GM18861 (cell line): Measurements from ENCODE around the gene RIPOR3.
"Not testable (repeated sequence)": the region's sequence is repeated elsewhere in the genome, so short reads cannot be mapped to it uniquely, and the experiment has no call there.

Source experiments
- ATAC-seq: cut with Tn5 transposase; IDR thresholded peaks from one replicate; pipeline ENCODE4 v1.9.1; 2021; ENCODE audit not compliant: unreplicated experiment

Gene RIPOR3

DNA sequence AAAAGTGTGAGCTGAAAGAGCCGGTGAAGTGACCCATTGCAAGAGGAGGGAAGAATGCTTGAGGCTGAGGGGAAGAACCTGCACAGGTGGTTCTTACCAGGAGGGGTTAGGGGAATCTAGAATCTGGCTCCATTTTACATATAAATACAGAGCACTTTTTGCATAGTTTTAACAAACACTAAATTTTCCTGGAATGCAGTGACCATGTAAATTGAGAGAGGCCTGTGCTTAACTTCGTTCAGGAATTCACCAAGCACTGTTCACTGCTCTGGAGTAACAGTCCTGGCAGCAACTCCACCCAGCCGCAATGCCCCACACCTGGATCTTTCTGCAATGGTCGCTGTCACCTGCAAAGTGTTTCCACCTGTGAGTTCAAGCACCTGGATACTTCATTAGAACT, 13.2 kb upstream of the RIPOR3 start:
- no peak for ATAC-seq

DNA sequence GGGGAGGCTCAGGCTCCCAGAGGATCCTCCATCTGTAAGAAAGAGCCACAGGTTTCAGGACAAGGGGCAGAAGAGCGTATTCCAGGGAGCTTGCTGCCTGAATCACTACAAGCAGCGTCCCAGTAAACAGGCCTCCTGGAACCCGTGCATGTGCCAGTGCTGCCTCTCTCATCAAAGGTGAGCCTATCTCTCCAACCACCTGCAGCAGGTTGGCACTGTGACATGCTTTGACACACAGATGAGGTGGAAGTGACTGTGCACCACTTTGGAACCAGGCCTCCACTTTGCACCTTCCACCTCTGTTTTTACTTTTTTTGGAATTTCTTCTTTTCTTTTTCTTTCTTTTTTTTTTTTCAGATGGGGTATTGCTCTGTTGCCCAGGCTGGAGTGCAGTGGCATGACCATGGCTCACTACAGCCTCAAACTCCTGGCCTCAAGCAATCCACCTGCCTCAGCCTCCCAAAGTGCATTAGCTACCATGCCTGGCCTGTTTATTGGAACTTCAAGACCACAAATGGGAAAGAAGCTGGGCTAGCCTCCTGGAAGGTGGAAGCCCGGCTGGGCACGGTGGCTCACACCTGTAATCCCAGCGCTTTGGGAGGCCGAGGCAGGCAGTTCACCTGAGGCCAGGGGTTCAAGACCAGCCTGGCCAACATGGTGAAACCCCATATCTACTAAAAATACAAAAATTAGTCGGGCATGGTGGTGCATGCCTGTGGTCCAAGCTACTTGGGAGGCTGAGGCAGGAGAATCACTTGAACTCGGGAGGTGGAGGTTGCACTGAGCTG, 12.5 kb upstream of the RIPOR3 start:
- ATAC-seq: not testable (repeated sequence)

DNA sequence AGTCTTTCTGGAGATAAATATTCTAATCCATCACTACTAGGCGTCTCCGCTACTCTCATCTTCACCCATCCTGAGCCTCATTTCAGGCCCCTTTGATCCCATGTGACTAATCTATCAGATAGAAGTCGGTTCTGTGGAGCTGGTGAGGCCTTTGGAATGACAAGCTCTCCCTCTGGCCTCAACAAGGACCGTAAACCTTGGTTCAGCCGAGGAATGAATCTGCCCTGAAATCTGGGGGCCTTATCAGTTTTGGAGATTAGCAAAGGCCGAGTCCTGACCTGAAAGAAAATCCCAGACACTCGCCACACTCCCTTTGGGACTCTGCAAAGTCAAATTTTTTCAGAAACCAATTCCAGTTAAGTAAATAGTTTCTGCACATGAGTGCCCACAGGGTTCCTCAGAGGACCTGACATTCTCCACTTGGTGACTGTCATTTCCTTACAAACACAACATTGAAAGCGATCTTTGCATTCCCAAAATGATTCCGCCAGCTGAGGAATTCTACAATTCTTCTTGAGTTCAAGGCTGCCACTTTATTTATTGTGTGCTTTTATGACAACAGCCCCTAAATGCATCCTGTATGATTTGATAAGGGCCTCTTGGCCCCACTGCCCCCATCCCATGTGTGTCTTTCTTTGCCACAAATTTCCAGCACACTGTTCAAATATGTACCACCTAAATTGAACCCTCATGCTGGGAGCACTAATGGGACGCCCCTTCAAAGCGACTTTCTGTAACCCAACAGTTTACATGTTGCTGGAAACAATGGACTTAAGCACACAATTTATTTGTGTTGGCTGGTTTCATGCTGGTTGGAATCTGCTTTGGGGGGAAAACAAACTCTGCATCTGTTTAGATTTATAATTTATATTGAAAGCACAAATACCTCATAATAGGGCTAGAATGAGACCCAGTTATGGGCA, 10.0 kb upstream of the RIPOR3 start:
- no peak for ATAC-seq

DNA sequence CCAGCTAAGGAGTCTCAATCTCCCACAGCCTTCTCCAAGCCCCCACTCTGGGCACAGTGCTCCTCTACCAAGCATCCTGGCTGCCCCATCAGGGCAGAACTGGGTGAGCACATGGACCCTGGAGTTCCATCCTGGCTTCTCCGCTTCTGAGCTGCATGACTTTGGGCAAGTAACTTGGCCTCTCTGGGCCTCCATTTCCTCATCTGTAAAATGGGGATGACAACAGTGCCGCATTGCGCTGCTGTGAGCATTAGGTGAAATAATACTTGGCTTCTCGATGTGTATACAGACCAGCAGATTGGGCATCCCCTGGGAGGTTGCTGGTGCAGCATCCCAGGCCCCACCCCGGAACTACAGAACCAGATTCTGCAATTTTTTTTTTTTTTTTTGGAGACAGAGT, 8.3 kb upstream of the RIPOR3 start:
- ATAC-seq: no peak

DNA sequence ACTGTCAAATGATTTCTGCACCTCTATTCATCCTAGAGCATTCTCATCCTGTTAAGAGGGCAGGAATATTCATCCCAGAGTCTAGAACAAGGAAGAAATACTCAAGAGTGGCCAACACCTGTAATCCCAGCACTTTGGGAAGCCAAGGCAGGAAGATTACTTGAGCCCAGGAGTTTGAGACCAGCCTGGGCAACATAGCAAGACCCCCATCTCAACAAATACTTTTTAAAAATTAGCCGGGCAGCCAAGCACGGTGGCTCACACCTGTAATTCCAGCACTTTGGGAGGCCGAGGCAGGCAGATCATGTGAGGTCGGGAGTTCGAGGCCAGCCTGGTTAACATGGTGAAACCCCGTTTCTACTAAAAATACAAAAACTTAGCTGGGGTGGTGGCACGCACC, 6.9 kb upstream of the RIPOR3 start:
- not testable (repeated sequence) for ATAC-seq

DNA sequence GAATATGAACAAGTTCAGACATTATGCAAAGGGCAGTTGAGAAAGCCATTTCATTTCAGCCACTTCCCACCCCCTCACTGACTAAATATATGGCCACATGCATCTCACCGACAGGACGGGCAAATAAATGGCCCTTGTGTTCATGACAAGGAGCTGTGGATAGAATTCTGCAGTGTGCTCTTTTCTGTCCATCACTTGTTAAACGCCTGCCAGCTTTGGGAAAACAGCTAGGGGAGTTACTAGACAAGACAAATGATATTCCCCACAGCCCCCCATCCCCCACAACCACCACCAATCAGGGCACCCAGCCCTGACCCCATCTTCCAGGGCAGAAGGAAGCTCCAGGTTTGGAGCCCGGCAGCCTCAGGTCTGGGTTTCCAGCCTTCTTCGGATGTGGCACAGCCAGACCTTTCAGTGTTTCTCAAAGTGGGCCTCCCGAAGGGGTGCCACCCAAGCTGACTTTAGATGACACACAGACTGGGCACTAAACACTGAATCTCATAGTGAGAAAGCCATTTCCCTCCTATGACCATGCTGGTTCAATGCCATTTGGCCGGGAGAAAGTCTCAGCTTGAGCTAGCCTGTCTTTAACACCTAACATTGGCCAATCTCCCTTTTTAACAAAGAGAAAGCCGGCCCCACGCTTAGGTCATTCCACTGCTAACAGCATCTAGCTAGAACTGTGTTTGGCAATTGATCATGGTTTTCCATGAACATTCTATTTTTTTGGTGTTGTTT, 4.0 kb upstream of the RIPOR3 start:
- no peak for ATAC-seq

DNA sequence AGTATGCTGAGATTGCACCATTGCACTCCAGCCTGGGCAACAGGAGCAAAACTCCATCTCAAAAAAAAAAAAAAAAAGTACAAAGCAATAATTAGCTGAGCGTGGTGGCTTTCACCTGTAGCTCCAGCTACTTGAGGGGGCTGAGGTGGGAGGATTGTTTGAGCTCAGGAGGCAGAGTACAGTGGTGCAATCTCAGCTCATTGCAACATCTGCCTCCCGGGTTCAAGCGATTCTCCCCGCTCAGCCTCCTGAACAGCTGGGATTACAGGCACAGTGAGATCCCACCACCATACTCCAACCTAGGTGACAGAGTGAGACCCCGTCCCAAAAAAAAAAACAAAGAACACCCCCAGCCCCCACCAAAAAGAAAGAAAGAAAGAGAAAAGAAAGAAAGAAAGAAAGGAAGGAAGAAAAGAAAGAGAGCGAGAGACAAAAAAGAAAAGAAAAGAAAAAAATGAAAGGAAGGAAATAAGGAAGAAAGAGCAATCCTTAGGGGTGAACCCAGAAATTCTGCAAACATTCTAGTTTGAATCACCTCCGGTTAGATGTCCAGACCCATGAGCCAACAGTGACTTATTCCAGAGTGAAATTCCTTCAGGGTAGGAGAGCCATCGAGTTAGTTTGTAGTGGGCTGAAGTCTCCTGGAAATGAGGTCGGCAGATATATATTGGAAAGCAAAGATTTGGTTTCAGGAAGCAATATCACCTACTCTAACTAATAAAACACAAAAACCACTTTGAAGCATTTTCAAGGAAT, 3.2 kb upstream of the RIPOR3 start:
- ATAC-seq: no peak

DNA sequence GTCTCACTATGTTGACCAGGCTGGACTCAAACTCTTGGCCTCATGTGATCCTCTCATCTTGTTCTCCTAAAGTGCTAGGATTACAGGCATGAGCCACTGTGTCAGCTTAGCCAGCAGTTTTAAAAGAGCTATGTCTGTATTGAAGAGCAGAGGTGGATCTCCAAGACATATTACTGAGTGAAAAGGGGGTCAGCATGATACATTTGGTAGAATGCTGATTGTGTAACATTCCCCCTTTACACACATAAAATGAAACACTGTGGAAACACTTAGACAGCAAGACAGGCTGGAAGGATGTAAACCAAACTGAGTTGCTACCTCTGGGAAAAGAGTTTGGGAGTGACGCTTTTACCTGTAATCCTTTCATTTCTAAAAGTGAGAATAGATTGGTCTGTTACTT, 1.7 kb upstream of the RIPOR3 start:
- ATAC-seq: no peak

DNA sequence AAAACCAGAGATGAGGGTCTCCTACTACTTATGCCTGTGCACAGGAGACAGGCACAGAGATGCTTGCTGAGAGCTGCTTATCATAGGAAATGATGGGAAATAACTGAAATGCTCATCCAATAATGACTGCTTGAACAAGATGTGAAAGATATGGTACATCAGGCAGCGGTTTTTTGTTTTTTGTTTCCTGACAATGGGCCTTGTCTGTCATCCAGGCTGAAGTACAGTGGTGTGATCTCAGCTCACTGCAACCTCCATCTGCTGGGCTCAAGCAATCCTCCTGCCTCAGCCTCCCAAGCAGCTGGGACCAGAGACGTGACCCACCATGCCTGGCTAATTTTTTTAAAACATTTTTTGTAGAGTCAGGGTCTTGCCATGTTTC, 1.2 kb upstream of the RIPOR3 start:
- no peak for ATAC-seq

DNA sequence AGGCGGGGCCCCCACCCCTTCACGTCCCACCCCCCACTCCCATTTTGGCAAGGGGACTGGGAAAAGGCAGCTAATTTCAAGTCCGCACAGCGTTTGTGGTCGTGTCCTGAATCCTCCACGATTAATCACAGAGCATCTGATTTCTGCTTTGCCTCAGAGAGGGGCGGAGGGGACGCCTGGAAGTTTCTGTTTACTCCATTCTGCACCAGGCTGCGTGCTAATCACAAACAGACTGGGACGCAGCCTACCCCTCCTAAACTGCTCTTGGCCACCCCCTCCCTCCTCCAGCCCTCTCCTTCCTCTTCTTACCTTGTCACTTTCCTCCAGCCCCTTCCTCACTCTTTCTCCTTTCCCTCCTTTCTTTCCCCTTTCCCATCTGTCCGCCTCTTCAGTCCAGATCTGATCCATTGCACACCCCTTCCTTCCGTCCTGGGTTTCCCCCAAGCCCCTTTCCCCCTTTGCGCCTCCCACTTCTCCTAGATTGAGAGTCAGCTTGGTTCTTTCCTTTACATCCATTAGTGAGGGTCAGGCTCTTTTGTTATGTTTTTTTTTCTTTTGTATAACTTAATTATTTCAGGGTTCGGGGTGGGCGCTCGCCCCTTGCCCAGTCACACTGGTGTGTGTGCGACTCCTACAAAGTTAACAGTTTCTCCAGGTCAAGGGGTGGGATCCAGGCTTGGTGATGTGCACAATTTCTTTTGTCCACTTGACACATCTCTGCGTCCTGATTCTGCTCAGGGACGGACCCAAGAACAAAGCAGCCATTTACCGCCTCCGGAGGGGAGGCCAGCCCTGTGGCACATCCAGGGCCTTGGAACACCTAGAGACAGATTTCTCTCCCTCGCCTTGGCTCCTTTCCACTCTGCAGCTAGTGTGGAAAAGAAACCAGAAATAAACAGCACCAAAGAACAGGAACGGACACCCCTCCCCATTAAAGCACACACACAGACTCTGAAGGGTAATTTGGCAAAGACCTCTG, 520 bp upstream of the RIPOR3 start:
- no peak for ATAC-seq

DNA sequence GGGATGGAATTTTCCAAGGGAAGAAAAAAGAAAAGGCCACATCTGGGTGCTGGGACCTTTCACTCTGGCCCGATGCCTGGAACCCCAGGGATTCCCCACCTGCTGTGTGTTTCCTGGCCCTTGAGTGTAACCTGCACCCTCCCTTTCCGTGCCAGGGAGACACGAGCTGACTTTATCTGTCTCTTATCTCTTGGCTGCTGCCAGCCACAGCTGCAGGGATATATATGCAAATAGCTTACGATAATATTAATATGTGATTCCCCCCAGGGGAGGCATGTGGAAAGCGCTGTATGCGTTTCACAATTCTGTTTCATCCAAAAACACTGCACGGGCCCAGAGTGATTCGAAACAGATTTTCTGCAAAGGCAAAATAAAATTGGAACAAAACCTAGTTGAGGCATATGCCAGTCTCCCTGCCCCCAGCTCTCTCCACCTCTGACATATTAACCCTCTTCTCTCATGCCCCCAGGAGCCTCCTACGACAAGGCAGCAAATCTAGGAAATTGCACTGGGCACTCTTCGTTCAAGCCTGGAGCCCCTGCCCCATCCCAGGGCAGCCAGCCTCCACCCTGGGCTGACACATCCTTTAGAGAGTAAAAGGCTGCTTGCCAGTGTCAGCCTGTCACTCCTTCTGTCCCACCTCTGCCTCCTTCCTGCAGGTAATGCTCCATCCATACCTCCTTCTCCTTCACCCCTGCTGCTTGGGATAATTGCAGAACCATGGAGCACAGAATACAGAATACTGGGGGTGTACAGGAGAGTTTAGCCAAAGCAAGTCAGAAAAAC, 1.3 kb downstream of the RIPOR3 start:
- ATAC-seq: no peak

DNA sequence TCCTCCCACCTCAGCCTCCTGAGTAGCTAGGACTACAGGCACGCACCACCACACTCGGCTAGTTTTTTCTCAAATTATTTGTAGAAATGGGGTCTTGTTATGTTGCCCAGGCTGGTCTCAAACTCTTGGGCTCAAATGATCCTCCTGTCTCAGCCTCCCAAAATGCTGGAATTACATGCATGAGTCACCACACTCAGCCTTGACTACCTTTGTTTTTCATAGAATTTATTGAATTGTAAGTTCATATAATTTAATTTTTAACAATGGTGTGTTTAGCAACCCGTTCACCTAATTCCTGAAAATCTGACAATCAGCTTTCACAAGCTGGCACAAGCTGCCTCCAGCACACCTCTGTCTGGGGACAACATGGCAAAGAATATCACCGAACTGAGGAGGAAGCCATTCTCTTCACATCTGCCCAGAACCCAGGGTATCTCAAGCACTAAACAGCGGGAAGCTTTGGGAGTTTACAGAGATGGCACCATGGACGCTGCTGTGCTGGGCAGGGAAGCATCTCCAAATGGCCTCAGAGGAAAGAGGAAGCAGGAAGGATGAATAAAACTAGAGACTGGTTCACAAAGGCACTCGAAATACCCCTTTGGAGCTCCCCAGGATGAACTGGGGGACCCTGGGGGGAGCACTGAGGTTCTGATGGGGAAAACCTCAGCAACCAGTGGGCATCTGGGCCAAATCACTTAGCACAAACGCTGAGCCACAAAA, 2.9 kb downstream of the RIPOR3 start:
- no peak for ATAC-seq

DNA sequence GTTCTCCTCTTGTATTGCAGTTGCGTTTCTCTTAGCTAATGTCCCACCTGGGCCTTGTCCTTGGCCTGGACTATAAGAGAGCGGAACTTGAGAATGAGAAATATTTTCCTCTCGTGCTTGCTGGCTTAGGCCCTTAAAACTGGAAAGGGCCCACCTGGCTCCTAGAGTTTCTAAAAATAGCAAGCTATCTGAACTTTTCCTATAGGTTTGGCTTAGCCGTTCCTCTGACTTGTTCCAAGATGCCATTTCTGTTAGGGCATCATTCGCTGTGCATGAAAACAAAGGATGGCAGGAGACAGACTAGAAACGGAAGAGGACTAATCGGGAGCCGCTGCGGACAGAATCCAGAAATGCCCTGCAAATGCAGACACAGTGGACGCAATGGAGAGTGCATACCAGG, 4.5 kb downstream of the RIPOR3 start:
- ATAC-seq: no peak

DNA sequence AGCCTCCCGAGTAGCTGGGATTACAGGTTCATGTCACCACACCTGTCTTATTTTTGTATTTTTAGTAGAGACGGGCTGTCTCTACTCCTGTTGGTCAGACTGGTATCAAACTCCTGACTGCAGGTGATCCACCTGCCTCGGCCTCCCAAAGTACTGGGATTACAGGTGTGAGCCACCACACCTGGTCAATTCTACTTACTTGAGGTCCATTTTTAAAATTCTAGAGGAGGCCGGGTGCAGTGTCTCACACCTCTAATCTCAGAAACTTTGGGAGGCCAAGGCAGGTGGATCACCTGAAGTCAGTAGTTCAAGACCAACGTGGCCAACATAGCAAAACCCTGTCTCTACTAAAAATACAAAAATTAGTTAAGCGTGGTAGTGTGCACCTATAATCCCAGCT, 7.8 kb downstream of the RIPOR3 start:
- no peak for ATAC-seq

DNA sequence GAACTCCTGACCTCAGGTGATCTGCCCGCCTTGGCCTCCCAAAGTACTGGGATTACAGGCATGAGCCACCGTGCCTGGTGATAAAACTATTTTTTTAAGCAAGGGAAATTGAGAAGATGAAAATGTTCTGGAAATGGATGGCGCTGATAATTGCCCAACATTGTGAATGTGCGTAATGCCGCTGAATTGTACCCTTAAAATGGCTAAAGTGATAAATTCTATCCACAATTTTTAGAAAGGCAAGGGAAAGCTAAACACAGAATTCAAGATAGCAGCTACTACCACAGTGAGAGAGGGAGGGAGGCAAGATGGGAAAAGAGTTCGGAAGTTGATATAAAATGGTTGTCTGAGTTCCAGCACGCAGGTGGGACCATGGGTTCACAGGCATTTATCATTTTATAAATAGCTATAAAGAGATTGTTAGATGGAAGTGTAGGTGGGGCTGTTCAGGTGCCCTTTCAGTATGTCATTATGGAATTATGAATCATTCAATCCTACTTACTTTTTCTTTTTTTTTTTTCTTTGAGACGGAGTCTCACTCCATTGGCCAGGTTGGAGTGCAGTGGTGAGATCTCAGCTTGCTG, 8.3 kb downstream of the RIPOR3 start:
- no peak for ATAC-seq

DNA sequence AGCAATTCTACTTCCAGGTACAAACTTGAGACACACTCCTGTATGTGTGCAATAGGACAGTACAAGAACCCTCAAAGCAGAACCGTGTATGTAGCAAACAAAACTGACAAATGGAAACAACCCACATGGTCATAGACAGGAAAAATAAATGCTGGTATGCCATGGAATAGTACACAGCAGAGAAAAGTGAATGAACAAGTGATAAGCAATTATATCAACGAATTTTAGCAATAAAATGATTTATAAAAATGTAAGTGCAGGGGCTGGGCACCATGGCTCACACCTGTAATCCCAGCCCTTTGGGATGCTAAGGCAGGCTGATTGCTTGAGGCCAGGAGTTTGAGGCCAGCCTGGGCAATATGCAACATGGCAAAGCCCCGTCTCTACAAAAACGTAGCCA, 9.3 kb downstream of the RIPOR3 start:
- ATAC-seq: no peak

DNA sequence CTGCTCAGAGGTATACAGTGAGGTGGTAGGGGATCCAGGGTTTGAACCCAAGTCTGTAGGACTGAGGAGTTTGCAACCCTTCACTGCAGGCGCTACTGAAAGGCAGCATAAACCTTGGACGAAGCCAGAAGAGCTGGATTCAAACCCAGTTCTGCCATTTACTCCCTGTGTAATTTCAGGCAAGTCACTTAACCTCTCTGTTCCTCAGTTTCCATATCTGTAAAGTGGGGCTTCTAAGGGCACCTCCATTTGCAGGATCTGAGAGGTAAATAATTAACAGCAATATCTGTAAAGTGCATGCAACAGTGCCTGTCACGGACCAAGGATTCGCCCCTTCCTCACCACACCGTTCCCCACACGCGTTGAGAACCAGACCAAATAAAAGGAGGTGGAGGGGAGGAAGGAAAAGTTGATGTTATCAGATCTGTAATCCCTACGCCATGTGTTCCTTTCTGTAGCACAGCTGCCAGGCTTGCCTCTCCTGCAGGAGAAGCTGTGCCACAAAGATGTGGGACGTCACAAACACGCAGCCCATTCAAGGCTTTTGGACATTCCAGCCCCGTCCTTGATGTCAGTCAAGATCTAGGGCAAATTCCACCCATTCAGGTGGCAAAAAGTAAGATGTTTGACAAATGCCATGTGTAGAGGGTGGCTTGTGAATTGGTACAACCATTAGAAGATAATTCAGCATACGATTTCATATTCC, 9.8 kb downstream of the RIPOR3 start:
- ATAC-seq: no peak
